Gastroesophageal sphincter (tissue), 4 donors: ENCODE data around the gene P2RX4. TPM values are rescaled to one million over a fixed set of nuclear protein-coding genes. Genes with fewer than 3 reads are reported as not detected.

Source experiments
- ATAC-seq: fragments of 150-250 bp; one replicate; pipeline ENCODE4 v1.9.1; 2016; ENCODE audit warnings: mild to moderate bottlenecking, moderate library complexity
- H3K27ac ChIP-seq, 4 donors: fragments of 200-600 bp; sonication (generic) in 3 of 4; 1 replicate in 3 of 4; 2 replicates in 1 of 4; pipeline ENCODE4 v1.5.1; 2016 to 2019
- H3K27me3 ChIP-seq: fragments of 200-600 bp; sonication (generic); one replicate; pipeline ENCODE4 v1.5.1; 2019
- H3K36me3 ChIP-seq, 2 donors: fragments of 200-600 bp; sonication (generic); one replicate each; pipeline ENCODE4 v1.5.1; 2019; ENCODE audit warnings: control low read depth in 1 of 2
- H3K4me1 ChIP-seq, 3 donors: fragments of 200-600 bp; sonication (generic); 1 replicate in 2 of 3; 2 replicates in 1 of 3; pipeline ENCODE4 v1.5.1; 2016 to 2019; ENCODE audit warnings: control low read depth in 2 of 3
- H3K4me3 ChIP-seq, 2 donors: fragments of 200-600 bp; sonication (generic); one replicate each; pipeline ENCODE4 v1.5.1; 2019; ENCODE audit warnings: mild to moderate bottlenecking in 1 of 2, moderate library complexity in 1 of 2
- H3K9me3 ChIP-seq, 3 donors: fragments of 200-600 bp; sonication (generic); one replicate each; pipeline ENCODE4 v1.5.1; 2017 to 2019; ENCODE audit warnings: control low read depth in 2 of 3
- EP300 ChIP-seq: sonication (generic); formaldehyde crosslinking; IDR thresholded peaks from one replicate; pipeline ENCODE4 v1.6.1; 2017; ENCODE audit warnings: antibody characterized with exemption, mild to moderate bottlenecking
- POLR2A ChIP-seq, 2 donors: fragments of 450-650 bp; IDR thresholded peaks; one replicate each; pipeline ENCODE4 v1.6.1; 2017; ENCODE audit warnings: antibody characterized with exemption in 2 of 2, mild to moderate bottlenecking in 2 of 2, moderate library complexity in 1 of 2
- POLR2AphosphoS5 ChIP-seq: sonication (generic); formaldehyde crosslinking; IDR thresholded peaks from one replicate; pipeline ENCODE4 v1.6.1; 2017; ENCODE audit warnings: antibody characterized with exemption
- WGBS, 2 donors: methylation state at CpG; one replicate each; pipeline ENCODE4 v1.1.5; 2018; ENCODE audit warnings: low coverage in 1 of 2; 5-methylcytosine and 5-hydroxymethylcytosine counted together
- total RNA-seq, 4 donors: library from RNA; depleted of rRNA; stranded (reverse); fragments of >200 nt; gene quantifications; one replicate each; pipeline ENCODE4 v1.1.0, GENCODE V29; 2016
- TF ChIP-seq, protein P1 (sequence below), 4 experiments: fragments of 200-600 bp in 2 of 4; fragments of 450-650 bp in 2 of 4; sonication (generic) in 1 of 4; IDR thresholded peaks; one replicate each; pipeline ENCODE4 v1.5.1; 2017 to 2019; ENCODE audit warnings: antibody characterized with exemption in 4 of 4, mild to moderate bottlenecking in 2 of 4, moderate library complexity in 2 of 4

Gene P2RX4
- total RNA-seq, 4 donors from 2014 or later, result 15.1 to 32.8 (median 31.0) TPM

DNA sequence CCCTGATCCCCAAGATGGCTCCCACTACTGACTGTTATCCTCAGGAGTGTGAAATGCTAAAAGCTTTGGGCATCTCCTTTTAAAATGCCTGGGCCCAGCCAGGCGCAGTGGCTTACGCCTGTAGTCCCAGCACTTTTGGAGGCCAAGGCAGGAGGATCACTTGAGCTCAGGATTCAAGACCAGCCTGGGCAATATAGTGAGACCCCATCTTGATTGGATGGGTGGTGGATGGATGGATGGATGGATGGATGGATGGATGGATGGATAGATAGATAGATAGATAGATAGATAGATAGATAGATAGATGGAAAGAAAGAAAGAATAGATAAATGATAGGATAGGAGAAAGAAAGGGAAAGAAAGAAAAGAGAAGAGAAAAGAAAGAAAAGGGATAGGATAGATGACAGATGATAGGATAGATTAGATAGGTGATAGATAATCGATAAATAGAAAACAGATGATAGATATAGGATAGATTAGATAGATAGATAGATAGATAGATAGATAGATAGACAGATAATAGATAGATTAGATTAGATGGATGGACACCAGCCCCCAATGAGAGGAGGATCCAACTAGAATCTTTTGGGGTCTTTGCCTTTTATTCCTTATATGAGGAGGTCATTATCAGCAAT is 9.5 kb downstream of the P2RX4 start:
- Histone ChIP-seq H3K36me3 (peaks cover 0 to 59% of the 10 kb centered on the region in 2 donors), H3K27ac (no peak overlapping the region), H3K9me3 (no peaks in the 10 kb centered on the region), H3K4me3 (no peak overlapping the region), H3K4me1 (peaks cover 0 to 8% (median 0%) of the 10 kb centered on the region in 3 donors), H3K27me3 (no peaks in the 10 kb centered on the region)
- ATAC-seq, result no peak
- 80 to 100% methylated on average over 1 of the region's 3 CpGs for WGBS, 2 donors
- TF ChIP-seq POLR2A (IDR thresholded peaks at IDR 0.05) (no peak), POLR2AphosphoS5 (no peak), EP300 (no peak)
- TF ChIP-seq, protein P1, sequence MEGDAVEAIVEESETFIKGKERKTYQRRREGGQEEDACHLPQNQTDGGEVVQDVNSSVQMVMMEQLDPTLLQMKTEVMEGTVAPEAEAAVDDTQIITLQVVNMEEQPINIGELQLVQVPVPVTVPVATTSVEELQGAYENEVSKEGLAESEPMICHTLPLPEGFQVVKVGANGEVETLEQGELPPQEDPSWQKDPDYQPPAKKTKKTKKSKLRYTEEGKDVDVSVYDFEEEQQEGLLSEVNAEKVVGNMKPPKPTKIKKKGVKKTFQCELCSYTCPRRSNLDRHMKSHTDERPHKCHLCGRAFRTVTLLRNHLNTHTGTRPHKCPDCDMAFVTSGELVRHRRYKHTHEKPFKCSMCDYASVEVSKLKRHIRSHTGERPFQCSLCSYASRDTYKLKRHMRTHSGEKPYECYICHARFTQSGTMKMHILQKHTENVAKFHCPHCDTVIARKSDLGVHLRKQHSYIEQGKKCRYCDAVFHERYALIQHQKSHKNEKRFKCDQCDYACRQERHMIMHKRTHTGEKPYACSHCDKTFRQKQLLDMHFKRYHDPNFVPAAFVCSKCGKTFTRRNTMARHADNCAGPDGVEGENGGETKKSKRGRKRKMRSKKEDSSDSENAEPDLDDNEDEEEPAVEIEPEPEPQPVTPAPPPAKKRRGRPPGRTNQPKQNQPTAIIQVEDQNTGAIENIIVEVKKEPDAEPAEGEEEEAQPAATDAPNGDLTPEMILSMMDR (IDR thresholded peaks at IDR 0.05), result no peak

DNA sequence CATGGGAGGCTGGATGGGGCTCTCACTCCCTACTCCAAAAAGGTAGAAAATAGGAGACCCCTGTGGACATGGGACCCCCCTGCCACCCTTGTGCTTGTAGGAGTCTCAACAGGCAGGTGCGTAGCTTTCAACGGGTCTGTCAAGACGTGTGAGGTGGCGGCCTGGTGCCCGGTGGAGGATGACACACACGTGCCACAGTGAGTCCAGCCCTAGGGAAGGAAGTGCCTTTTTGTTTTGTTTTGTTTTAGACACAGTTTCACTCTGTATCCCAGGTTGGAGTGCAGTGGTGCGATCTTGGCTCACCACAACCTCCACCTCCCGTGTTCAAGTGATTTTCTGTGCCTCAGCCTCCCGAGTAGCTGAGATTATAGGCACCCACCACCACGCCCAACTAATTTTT is 12.9 kb downstream of the P2RX4 start:
- H3K27me3 ChIP-seq, result no peaks in the 10 kb centered on the region
- peaks cover 0 to 64% of the 10 kb centered on the region in 2 donors for H3K36me3 ChIP-seq
- H3K4me1 ChIP-seq, result no peaks in the 10 kb centered on the region
- no peaks in the 10 kb centered on the region for H3K9me3 ChIP-seq
- WGBS, 2 donors, result 88 to 100% methylated on average over 2 to 4 of the region's 10 CpGs
- no peak for ATAC-seq
- no peak overlapping the region for H3K4me3 ChIP-seq
- no peak for TF ChIP-seq EP300
- TF ChIP-seq POLR2A (IDR thresholded peaks at IDR 0.05), result no peak
- TF ChIP-seq POLR2AphosphoS5, result no peak
- TF ChIP-seq, protein P1 (IDR thresholded peaks at IDR 0.05), result no peak
- no peak overlapping the region for H3K27ac ChIP-seq

DNA sequence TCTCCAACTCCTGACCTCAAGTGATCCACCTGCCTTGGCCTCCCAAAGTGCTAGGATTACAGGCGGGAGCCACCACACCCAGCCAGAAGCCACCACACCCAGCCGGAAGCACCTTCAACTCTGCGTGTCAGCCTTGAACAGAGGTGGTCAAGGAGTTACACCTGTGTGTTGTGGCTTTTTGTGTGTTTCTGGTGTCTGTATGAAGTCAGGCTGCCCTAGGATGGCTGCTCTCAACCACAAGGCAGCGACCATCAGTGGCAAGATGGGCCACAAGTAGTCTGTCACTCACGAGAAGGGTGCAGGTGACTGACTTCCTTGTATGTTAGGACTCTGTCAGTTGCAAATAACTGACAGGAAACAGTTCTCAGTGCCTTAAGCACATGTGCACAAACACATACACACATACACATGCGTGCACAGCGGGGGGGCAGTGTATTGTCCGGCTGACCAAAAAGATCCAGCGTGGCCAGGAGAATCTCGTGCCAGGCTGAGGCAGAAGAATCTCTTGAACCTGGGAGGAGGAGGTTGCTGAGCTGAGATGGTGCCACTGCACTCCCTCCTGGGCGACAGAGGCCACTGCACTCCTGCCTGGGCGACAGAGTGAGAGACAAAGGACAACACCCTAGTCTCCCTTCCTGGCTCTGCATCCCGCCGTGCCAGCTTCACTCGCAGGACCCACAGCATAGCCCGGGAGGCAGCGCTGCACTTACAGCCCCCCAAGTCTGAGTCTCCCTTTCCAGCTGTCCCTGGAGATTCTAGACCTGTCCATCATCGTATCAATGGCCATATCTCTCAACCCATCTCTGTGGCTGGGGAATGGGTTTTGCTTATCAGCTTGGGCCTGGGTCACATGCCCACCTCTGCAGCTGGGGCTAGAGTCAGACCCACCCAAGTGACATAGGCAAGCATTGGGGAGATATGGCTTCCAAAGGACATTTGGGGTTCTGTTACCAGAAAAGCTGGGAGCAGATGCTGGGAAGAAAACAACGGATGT is 13.7 kb downstream of the P2RX4 start:
- TF ChIP-seq EP300 (no peak), POLR2A (IDR thresholded peaks at IDR 0.05) (no peak), POLR2AphosphoS5 (no peak)
- TF ChIP-seq, protein P1 (IDR thresholded peaks at IDR 0.05), result no peak
- peaks cover 0 to 60% of the 10 kb centered on the region in 2 donors for H3K36me3 ChIP-seq
- H3K4me3 ChIP-seq, result no peak overlapping the region
- no peaks in the 10 kb centered on the region for H3K9me3 ChIP-seq
- no peak for ATAC-seq
- H3K27me3 ChIP-seq, result no peaks in the 10 kb centered on the region
- WGBS, 2 donors, result 80 to 100% methylated on average over 1 to 2 of the region's 19 CpGs
- H3K27ac ChIP-seq, result no peak overlapping the region
- no peaks in the 10 kb centered on the region for H3K4me1 ChIP-seq

DNA sequence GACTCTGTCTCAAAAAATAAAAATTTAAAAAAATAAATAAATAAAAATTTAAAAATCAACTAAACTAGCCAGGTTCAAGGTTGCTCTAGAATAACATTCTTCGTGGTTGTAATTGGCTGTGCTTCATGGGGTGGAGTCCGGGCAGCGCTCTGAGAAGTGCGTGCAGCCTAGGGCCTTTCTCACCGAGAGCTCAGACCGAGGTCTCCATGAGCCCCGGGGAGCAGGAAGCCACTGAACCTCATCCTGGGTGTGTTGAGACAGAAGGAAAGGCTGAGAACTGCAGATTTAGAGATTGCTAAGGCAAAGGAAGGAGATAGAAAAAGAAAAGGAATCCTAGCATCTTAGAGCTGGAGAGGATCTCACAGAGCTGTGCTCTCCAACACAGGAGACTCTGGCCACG is 14.7 kb downstream of the P2RX4 start:
- Histone ChIP-seq H3K9me3 (no peaks in the 10 kb centered on the region), H3K4me1 (no peaks in the 10 kb centered on the region), H3K36me3 (peaks cover 0 to 65% of the 10 kb centered on the region in 2 donors), H3K4me3 (no peak overlapping the region), H3K27ac (no peak overlapping the region), H3K27me3 (no peaks in the 10 kb centered on the region)
- ATAC-seq, result no peak
- WGBS, 2 donors, result 83 to 97% methylated on average over 8 of the region's 8 CpGs
- TF ChIP-seq EP300 (no peak), POLR2AphosphoS5 (no peak)
- TF ChIP-seq, protein P1 (IDR thresholded peaks at IDR 0.05), result no peak
